ENCODE measurements around the gene PKP3.

Gene PKP3

DNA sequence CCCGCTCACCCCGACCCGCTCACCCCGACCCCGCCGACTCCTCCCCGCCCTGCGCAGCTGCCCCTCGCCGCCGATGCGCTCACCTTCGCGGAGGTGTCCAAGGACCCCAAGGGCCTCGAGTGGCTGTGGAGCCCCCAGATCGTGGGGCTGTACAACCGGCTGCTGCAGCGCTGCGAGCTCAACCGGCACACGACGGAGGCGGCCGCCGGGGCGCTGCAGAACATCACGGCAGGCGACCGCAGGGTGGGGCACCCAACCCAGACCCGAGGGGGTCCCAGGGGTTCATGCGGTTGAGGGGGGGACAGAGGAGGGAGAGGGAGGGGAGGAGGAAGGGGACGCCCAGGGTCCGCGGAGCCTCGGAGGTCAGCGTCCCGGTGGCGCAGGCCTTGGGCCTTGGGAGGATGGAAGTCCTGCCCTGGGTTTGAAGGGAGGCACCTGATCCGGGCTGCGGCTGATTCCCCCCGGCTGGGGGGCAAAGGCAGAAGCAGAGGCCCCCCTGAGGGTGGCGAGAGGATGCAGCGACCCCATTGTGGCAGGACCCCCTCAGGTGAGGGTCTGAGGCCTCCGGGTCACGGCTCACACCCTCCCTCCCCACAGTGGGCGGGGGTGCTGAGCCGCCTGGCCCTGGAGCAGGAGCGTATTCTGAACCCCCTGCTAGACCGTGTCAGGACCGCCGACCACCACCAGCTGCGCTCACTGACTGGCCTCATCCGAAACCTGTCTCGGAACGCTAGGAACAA is 9.2 kb downstream of the PKP3 start:
- no peaks in the 10 kb centered on the region for H3K27me3 ChIP-seq (ENCODE audit: insufficient read depth, low read depth, severe bottlenecking)
- DNase-seq, result no peak
- H3K9me3 ChIP-seq (ENCODE audit: severe bottlenecking), result peaks cover 15% of the 10 kb centered on the region
- no peak overlapping the region for H3K27ac ChIP-seq
- no peaks in the 10 kb centered on the region for H3K36me3 ChIP-seq
- TF ChIP-seq, protein P1, sequence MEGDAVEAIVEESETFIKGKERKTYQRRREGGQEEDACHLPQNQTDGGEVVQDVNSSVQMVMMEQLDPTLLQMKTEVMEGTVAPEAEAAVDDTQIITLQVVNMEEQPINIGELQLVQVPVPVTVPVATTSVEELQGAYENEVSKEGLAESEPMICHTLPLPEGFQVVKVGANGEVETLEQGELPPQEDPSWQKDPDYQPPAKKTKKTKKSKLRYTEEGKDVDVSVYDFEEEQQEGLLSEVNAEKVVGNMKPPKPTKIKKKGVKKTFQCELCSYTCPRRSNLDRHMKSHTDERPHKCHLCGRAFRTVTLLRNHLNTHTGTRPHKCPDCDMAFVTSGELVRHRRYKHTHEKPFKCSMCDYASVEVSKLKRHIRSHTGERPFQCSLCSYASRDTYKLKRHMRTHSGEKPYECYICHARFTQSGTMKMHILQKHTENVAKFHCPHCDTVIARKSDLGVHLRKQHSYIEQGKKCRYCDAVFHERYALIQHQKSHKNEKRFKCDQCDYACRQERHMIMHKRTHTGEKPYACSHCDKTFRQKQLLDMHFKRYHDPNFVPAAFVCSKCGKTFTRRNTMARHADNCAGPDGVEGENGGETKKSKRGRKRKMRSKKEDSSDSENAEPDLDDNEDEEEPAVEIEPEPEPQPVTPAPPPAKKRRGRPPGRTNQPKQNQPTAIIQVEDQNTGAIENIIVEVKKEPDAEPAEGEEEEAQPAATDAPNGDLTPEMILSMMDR (IDR thresholded peaks at IDR 0.05; ENCODE audit: low read depth, low read length), result no peak
- no peak overlapping the region for H3K4me3 ChIP-seq (ENCODE audit: low read depth, low read length)

DNA sequence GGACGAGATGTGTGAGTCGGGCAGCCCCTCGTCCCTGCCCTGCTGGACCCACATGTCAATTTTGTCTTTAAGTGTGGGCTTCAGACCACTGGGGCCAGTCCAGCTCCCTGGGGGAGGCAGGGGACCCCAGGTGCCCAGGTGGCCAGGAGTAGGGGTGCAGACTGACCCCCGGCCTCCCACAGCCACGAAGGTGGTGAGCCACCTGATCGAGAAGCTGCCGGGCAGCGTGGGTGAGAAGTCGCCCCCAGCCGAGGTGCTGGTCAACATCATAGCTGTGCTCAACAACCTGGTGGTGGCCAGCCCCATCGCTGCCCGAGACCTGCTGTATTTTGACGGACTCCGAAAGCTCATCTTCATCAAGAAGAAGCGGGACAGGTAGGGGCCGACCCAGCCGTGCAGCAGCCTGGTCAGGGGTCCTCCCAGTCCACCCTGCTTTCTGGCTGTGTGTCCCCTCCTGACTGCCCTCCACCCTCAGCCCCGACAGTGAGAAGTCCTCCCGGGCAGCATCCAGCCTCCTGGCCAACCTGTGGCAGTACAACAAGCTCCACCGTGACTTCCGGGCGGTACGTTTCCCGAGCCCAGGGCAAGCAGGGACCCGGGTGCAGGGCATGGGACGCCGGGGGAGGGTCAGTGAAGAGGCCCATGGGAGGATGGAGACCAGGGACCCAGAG is 9.9 kb downstream of the PKP3 start:
- no peaks in the 10 kb centered on the region for H3K27me3 ChIP-seq (ENCODE audit: insufficient read depth, low read depth, severe bottlenecking)
- no peak for DNase-seq
- TF ChIP-seq, protein P1 (IDR thresholded peaks at IDR 0.05; ENCODE audit: low read depth, low read length), result no peak
- H3K9me3 ChIP-seq (ENCODE audit: severe bottlenecking), result peaks cover 15% of the 10 kb centered on the region
- no peak overlapping the region for H3K27ac ChIP-seq
- no peaks in the 10 kb centered on the region for H3K36me3 ChIP-seq
- H3K4me3 ChIP-seq (ENCODE audit: low read depth, low read length), result no peak overlapping the region

DNA sequence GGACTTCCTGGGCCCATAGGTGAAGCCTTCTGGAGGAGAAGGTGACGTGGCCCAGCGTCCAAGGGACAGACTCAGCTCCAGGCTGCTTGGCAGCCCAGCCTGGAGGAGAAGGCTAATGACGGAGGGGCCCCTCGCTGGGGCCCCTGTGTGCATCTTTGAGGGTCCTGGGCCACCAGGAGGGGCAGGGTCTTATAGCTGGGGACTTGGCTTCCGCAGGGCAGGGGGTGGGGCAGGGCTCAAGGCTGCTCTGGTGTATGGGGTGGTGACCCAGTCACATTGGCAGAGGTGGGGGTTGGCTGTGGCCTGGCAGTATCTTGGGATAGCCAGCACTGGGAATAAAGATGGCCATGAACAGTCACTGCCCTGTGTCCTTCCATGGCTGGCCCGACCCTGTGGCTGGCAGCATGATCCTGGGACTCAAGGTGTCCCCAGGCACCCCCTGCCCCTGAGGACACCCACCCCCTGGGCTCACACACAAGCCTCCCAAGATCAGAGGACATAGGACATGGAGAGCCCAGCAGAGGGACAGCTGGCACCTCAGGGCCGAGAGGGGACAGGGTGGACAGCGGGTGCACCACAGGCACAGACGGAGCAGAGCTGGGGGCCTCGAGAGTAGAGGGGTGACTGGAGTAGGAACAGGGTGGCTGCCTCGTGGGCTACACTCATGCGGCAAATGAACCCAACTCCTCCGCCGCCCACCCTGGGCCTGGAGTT is 10.7 kb downstream of the PKP3 start:
- Histone ChIP-seq H3K9me3 (ENCODE audit: severe bottlenecking) (peaks cover 12% of the 10 kb centered on the region), H3K27me3 (ENCODE audit: insufficient read depth, low read depth, severe bottlenecking) (no peaks in the 10 kb centered on the region), H3K36me3 (no peaks in the 10 kb centered on the region), H3K4me3 (ENCODE audit: low read depth, low read length) (no peak overlapping the region), H3K27ac (no peak overlapping the region)
- TF ChIP-seq, protein P1 (IDR thresholded peaks at IDR 0.05; ENCODE audit: low read depth, low read length), result no peak
- DNase-seq, result no peak

DNA sequence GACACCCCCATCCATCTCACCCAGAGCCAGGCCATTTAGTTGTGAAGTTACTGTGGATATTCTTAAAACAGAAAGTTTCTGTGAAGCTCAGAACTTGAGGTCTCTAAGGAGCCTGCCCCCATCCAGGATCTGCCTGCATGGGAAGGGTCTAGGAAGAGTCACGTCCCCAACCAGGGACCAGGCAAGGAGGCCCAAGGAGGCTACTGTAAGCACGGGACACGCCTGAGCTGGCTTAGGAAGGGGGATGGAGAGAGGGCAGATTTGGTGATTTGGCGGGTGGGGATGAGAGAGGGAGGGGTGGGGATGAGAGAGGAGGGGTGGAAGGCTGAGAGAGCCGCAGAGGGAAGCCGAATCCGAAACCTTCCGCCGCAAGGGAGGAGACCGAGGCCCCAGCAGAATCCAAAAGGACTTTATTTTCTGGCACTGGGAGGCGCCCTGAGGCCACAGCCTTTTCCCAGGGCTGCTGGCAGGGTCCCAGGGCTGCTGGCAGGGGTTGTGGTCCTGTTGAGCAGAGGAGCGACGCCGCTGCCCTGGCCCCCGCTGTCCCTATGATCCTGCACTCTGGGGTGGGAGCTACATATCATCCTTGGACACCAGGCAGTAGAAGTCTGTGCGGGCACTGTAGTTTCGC is 11.4 kb downstream of the PKP3 start:
- Histone ChIP-seq H3K27me3 (ENCODE audit: insufficient read depth, low read depth, severe bottlenecking) (no peaks in the 10 kb centered on the region), H3K36me3 (no peaks in the 10 kb centered on the region), H3K27ac (no peak overlapping the region), H3K4me3 (ENCODE audit: low read depth, low read length) (no peak overlapping the region), H3K9me3 (ENCODE audit: severe bottlenecking) (peaks cover 5% of the 10 kb centered on the region)
- no peak for DNase-seq
- TF ChIP-seq, protein P1 (IDR thresholded peaks at IDR 0.05; ENCODE audit: low read depth, low read length), result peak; percentile 35; the same call in 1 of the 2 replicates

DNA sequence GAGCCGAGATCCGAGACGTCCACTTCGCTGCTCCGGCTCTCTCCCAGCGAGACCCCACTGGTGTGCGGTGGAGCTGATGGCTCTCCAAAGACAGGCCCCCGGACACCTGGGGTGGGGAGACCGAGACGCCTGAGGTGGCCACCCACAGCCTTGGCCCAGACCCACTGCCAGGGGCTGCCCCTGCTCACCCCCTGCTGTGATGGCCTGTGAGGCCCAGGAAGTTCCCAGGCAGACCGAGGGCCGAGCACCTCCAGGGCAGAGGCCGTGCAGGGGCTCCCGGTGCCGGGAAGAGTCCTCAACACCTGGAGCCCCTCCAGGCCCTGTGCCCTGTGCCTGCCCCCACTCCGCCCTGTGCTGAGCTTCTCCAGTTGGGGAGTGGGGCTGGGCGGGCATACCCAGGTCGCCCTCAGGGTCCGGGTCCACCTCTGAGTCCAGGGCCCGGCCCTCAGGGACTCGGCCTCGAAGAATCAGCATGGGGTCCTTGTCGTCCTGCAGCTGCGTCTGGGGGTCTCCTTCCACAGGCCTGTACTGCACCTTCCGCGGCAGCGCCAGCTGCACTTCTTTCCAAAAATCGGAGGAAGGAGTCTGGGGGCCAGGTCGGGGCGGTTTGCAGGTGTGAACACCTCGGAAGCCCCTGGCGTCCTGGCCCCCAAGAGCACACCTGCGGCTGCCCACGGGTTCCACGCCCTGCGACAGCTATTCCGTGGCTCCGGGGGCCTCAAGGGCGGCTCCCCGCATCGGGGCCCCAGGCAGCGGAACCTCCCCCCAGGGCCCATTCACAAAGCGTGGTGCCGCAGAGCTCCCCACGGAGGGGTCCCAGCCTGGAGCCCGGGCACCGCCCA is 12.2 kb downstream of the PKP3 start:
- Histone ChIP-seq H3K4me3 (ENCODE audit: low read depth, low read length) (no peak overlapping the region), H3K27ac (no peak overlapping the region), H3K27me3 (ENCODE audit: insufficient read depth, low read depth, severe bottlenecking) (no peaks in the 10 kb centered on the region), H3K36me3 (no peaks in the 10 kb centered on the region), H3K9me3 (ENCODE audit: severe bottlenecking) (peaks cover 5% of the 10 kb centered on the region)
- DNase-seq, result no peak
- TF ChIP-seq, protein P1 (IDR thresholded peaks at IDR 0.05; ENCODE audit: low read depth, low read length), result no peak

Measured in WERI-Rb-1 (cell line).